Aorta (tissue), 5 donors: ENCODE data around the gene STARD13. TPM values are rescaled to one million over a fixed set of nuclear protein-coding genes. Genes with fewer than 3 reads are reported as not detected.
"Not testable (repeated sequence)": the region's sequence is repeated elsewhere in the genome, so short reads cannot be mapped to it uniquely, and the experiment has no call there.

ENCODE experiments used
- ATAC-seq: fragments of 200-7000 bp; cut with Tn5 transposase; one replicate; pipeline ENCODE4 v1.9.1; 2022; ENCODE audit warnings: moderate library complexity; ENCODE audit not compliant: low FRiP score
- DNase-seq, 2 donors: peaks; one replicate each; pipeline ENCODE4 v3.0.0-alpha.2; 2020
- H3K27ac ChIP-seq, 2 donors: one replicate each; pipeline ENCODE4 v1.5.1; 2013; ENCODE audit warnings: low read length in 2 of 2, mild to moderate bottlenecking in 2 of 2, moderate library complexity in 2 of 2, control low read depth in 1 of 2, inconsistent platforms in 1 of 2, low read depth in 1 of 2
- H3K27me3 ChIP-seq, 2 donors: one replicate each; pipeline ENCODE4 v1.6.1; 2013; ENCODE audit warnings: control low read depth in 1 of 2, low read length in 1 of 2, mild to moderate bottlenecking in 1 of 2, moderate library complexity in 1 of 2; ENCODE audit not compliant: insufficient read depth in 2 of 2, control insufficient read depth in 1 of 2
- H3K36me3 ChIP-seq, 2 donors: one replicate each; pipeline ENCODE4 v1.6.1; 2013; ENCODE audit warnings: control low read depth in 1 of 2, low read length in 1 of 2, mild to moderate bottlenecking in 1 of 2; ENCODE audit not compliant: insufficient read depth in 2 of 2, control insufficient read depth in 1 of 2
- H3K4me1 ChIP-seq, 2 donors: one replicate each; pipeline ENCODE4 v1.6.1; 2013; ENCODE audit warnings: low read length in 2 of 2, control low read depth in 1 of 2, mild to moderate bottlenecking in 1 of 2, moderate library complexity in 1 of 2; ENCODE audit not compliant: insufficient read depth in 2 of 2, control insufficient read depth in 1 of 2
- H3K4me3 ChIP-seq, 2 donors: one replicate each; pipeline ENCODE4 v1.5.1; 2013; ENCODE audit warnings: low read length in 2 of 2, control low read depth in 1 of 2, mild to moderate bottlenecking in 1 of 2
- H3K9me3 ChIP-seq: one replicate; pipeline ENCODE4 v1.6.1; 2013; ENCODE audit warnings: mild to moderate bottlenecking, low read length; ENCODE audit not compliant: control insufficient read depth
- WGBS, 2 donors: extraction: QIAGEN DNeasy Blood & Tissue Kit; methylation state at CpG; one replicate each; pipeline ENCODE4 v1.1.7; 2013; 5-methylcytosine and 5-hydroxymethylcytosine counted together
- intact Hi-C, 2 donors: fragments of 100-400 bp; cut with DNase I; formaldehyde crosslinking; loops; one replicate each; pipeline versions ENCODE4 v1.14.2 to v1.15.0; 2022
- polyA plus RNA-seq, 2 donors: library from polyadenylated mRNA; stranded (reverse); fragments of 200-250 nt; gene quantifications; one replicate each; pipeline ENCODE4 v1.2.3, GENCODE V29; 2013
- total RNA-seq, 2 donors: library from RNA; stranded (reverse); fragmentation: NEBNext Ultra II Directional; extraction: Animal tissue kit (Norgen Biotek cat#: 25700); gene quantifications; one replicate each; pipeline ENCODE4 v1.2.1, GENCODE V29; 2021
- donor health status: healthy with polysubstance abuse.
- donor health status: Bipolar disorder and iron deficiency.
- donor health status: DM: no; HTN: no; CAD: no.
- donor health status: DM: no; HTN: no; CAD: no.
- donor health status: DM: yes; HTN: yes; CAD: no.

Gene STARD13
- total and polyA plus RNA-seq, 4 donors, result 15.0 to 85.5 (median 39.8) TPM

DNA sequence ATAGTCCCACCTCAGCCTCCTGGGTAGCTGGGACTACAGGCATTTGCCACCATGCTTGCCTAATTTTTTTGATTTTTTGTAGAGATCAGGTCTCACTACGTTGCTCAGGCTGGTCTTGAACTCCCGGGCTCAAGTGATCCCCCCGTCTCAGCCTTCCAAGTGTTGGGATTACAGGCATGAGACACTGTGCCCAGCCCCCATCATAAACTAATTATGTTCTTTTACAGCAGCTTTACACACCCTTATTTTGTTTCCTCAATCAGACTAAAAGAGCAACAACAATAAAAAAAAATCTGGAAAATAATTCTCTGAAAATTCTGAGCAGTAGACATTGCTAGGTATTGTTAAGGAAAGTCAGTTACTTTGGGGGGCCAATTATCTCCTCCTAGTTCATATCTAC is 35.7 kb downstream of the STARD13 start:
- intact Hi-C loops, result no loop called here
- H3K27ac ChIP-seq, result no peak overlapping the region
- no peak for ATAC-seq
- H3K36me3 ChIP-seq, result no peaks in the 10 kb centered on the region
- WGBS, 2 donors, result 95% methylated on average over 3 of the region's 3 CpGs
- H3K4me3 ChIP-seq, result no peak overlapping the region
- H3K9me3 ChIP-seq, result no peaks in the 10 kb centered on the region
- H3K27me3 ChIP-seq, result no peaks in the 10 kb centered on the region
- DNase-seq, result no peak
- peaks cover 0 to 4% of the 10 kb centered on the region in 2 donors for H3K4me1 ChIP-seq

DNA sequence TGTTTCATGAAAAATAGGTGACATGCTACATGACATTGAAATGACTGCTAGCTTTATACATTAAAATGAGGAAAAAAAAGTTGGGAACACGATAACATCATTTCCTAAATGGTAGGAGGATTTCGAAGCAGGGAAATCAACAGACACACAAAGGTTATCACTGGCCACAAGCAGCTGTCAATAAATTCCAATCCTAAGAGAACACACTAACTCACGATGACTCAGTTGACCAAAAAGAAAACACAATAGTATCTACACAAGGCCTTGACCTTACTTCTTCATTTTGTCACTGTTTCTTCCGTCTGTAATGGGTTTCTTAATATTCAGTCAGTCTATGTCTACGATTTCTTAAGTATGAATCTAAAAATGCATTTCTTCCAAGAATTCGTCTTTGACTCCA is 36.5 kb downstream of the STARD13 start:
- peaks cover 0 to 4% of the 10 kb centered on the region in 2 donors for H3K4me1 ChIP-seq
- H3K4me3 ChIP-seq, result no peak overlapping the region
- no peak for ATAC-seq
- no peaks in the 10 kb centered on the region for H3K36me3 ChIP-seq
- 80 to 81% methylated on average over 6 of the region's 6 CpGs for WGBS, 2 donors
- intact Hi-C loops, result no loop called here
- H3K27me3 ChIP-seq, result no peaks in the 10 kb centered on the region
- no peak overlapping the region for H3K27ac ChIP-seq
- no peak for DNase-seq
- no peaks in the 10 kb centered on the region for H3K9me3 ChIP-seq

DNA sequence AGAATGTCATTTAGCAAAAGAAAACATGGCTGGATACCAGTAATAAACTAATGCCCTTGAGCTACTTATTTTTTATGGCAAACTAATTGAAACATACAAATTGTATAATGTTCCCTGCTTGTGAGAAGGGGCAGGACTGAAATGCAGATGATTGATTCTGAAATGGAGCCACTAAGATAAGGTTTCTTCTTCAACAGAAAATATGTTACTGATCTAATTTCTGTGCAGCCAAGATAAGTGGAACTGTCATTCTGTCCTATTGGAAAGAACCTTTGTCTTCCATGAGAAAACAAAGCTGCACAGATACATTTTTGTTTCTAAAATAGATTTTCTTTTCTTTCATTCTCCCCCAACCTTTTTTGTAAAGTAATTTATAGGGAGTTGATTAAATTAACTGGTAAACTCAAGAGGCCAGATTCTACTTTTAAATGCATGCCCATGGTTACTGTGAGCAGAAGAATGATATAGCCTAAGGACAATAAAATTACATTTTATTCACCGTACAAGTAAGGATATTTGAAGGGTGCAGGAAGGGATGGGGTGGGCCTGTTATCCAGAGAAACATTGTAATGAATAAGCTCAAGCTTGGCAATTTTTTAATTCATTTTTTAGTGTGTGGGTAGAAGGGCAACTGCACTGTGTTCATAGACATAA is 39.9 kb downstream of the STARD13 start:
- ATAC-seq (no peak), DNase-seq (no peak)
- intact Hi-C loops, result no loop called here
- Histone ChIP-seq H3K27me3 (no peaks in the 10 kb centered on the region), H3K27ac (no peak overlapping the region), H3K4me1 (no peaks in the 10 kb centered on the region), H3K4me3 (no peak overlapping the region), H3K9me3 (no peaks in the 10 kb centered on the region), H3K36me3 (no peaks in the 10 kb centered on the region)
- 69 to 74% methylated on average over 1 of the region's 1 CpG for WGBS, 2 donors

DNA sequence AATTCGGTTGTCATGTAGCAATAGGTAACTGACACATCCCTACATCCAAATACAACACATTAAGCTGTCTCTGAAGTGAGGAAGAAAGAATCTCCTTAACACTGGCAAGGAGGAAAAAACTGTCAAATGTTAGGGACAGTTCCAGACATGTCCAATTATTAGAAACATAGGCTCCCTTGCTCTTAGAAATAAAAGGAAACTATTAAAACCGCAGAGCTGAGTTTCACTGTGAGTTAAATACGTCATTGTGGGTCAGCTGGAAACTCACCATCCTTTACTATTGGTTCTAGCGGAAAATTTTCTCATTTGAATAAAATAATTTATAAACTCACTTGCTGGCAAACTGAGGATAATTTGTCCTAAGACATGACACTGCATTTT is 40.7 kb downstream of the STARD13 start:
- Histone ChIP-seq H3K27me3 (no peaks in the 10 kb centered on the region), H3K9me3 (no peaks in the 10 kb centered on the region), H3K36me3 (no peaks in the 10 kb centered on the region), H3K4me3 (no peak overlapping the region), H3K27ac (no peak overlapping the region), H3K4me1 (no peaks in the 10 kb centered on the region)
- ATAC-seq, result no peak
- no peak for DNase-seq
- 93 to 95% methylated on average over 4 of the region's 4 CpGs for WGBS, 2 donors
- intact Hi-C loops, result no loop called here

DNA sequence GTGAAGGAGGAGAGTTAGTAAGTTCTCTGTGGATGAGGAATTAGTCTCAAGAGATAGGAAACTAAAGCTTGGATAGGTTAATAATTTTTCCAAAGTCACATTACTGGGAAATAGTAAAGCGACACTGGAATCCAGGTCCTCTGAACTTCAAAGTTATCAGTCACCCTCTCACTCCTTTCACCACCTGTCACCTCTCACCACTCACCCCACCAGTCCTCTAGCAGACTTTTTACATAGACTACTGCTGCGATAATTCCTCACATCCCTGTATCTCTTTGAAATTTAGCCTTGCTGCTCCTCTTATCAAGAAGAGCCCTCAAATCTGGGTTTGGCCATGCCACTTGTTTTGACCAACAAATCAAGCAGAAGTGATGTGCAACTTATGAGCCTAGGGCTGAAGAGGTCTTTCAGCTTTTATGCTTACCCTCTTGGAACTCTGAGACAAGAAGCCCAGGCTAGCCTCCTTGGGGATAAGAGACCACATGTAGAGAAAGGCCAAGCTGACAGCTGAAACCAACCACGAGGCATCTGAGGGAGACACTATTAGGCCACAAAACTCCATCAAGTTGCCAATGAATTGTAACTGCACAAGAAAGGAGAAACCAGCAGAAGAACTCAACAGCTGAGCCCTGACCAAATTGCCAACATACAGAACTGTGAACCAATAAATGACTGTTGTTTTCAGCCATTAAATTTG is 41.2 kb downstream of the STARD13 start:
- WGBS, 2 donors, result 94 to 96% methylated on average over 3 of the region's 3 CpGs
- Histone ChIP-seq H3K4me1 (no peaks in the 10 kb centered on the region), H3K27ac (no peak overlapping the region), H3K4me3 (no peak overlapping the region), H3K27me3 (no peaks in the 10 kb centered on the region), H3K9me3 (no peaks in the 10 kb centered on the region), H3K36me3 (no peaks in the 10 kb centered on the region)
- intact Hi-C loops, result no loop called here
- ATAC-seq (no peak), DNase-seq (no peak)

DNA sequence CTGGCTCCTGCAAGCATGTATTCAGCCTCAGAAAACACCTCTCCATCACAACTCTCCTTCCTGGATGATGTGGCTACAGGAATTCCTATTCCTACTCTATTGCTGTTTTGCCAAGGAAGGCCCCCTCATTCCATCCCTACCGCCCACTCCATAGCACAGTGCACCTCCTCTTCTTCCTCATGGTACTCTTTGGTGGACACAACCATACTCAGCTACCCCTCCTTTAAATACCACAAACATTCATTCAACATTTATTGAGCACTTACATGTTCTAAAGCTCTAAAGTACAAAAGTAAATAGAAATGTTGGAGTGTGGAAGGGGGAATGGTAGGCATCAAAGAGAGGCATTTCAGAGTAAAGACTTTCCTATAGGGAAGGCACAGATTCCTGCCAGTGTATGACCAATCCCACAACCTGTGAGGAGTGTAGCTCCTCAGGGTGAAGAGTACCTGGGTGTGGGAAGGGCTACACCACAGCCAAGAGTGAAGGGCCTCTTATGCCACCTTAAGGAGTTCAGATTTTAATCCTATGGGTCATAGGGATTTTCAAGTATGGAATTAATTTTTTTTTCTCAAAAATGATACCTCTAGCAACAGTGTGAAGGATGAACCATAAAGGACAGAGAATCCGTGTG is 42.5 kb downstream of the STARD13 start:
- no peaks in the 10 kb centered on the region for H3K9me3 ChIP-seq
- intact Hi-C loops, result no loop called here
- 94 to 96% methylated on average over 2 of the region's 2 CpGs for WGBS, 2 donors
- no peak overlapping the region for H3K4me3 ChIP-seq
- ATAC-seq (no peak), DNase-seq (no peak)
- H3K27ac ChIP-seq, result no peak overlapping the region
- no peaks in the 10 kb centered on the region for H3K4me1 ChIP-seq
- no peaks in the 10 kb centered on the region for H3K36me3 ChIP-seq
- H3K27me3 ChIP-seq, result no peaks in the 10 kb centered on the region

DNA sequence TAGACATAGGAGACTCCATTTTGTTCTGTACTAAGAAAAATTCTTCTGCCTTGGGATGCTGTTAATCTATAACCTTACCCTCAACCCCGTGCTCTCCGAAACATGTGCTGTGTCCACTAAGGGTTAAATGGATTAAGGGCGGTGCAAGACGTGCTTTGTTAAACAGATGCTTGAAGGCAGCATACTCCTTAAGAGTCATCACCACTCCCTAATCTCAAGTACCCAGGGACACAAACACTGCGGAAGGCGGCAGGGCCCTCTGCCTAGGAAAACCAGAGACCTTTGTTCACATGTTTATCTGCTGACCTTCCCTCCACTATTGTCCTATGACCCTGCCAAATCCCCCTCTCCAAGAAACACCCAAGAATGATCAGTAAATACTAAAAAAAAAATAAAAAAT is 43.2 kb downstream of the STARD13 start:
- H3K4me1 ChIP-seq, H3K27ac ChIP-seq, intact Hi-C loops, ATAC-seq, H3K27me3 ChIP-seq, H3K9me3 ChIP-seq, H3K36me3 ChIP-seq, H3K4me3 ChIP-seq, DNase-seq: not testable (repeated sequence)
- 66% methylated on average over 4 of the region's 6 CpGs for WGBS, 2 donors

DNA sequence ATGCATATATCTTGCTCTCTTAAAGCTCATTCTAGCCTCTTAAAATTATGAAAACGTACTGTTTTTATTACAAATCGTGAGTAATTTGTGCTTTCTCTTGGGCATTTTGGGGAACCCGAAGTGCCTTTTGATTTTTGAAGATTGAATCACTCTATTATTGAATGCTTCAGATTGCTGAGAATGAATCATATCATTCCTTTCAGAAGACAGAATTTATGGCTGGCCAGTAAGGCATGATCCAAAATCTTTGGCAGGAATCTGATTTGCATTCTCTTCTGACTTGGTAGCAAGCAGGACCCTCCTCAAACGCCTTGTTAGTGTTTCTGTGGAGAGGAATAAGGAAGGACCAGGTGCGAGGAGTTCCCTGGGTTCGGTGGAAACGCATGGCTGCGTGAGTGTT is 49.5 kb downstream of the STARD13 start:
- no peak for ATAC-seq
- no peak overlapping the region for H3K4me3 ChIP-seq

More for the DNA sequence above, 49.5 kb downstream of the STARD13 start:
- Histone ChIP-seq H3K36me3 (no peaks in the 10 kb centered on the region), H3K27ac (peak overlapping the region in 1 of 2 donors; percentile 92), H3K4me1 (peaks cover 4 to 6% of the 10 kb centered on the region in 2 donors), H3K27me3 (no peaks in the 10 kb centered on the region), H3K9me3 (no peaks in the 10 kb centered on the region)
- intact Hi-C loops, result loop anchor here (5.0 to 10.0 kb wide), 2 partner anchors 41 to 109 kb away; no protein-coding TSS in a partner anchor
- no peak for DNase-seq
- WGBS, 2 donors, result 25 to 27% methylated on average over 8 of the region's 8 CpGs
